Muscle layer of duodenum (tissue), 2 donors: ENCODE data around the gene SLC6A18.

Experiments used
- H3K27ac ChIP-seq: one replicate; pipeline ENCODE4 v1.7.0; 2013; ENCODE audit warnings: mild to moderate bottlenecking, low read length
- H3K27me3 ChIP-seq: one replicate; pipeline ENCODE4 v1.7.0; 2013; ENCODE audit warnings: low read depth, mild to moderate bottlenecking, control low read depth, low read length
- H3K36me3 ChIP-seq, 2 donors: one replicate each; pipeline ENCODE4 v1.7.0; 2013; ENCODE audit warnings: low read length in 2 of 2, control low read depth in 1 of 2, mild to moderate bottlenecking in 1 of 2; ENCODE audit not compliant: insufficient read depth in 2 of 2, control insufficient read depth in 1 of 2
- H3K4me1 ChIP-seq, 2 donors: one replicate each; pipeline ENCODE4 v1.7.0; 2013; ENCODE audit warnings: low read length in 2 of 2, mild to moderate bottlenecking in 2 of 2, control low read depth in 1 of 2, moderate library complexity in 1 of 2; ENCODE audit not compliant: insufficient read depth in 2 of 2, control insufficient read depth in 1 of 2
- H3K4me3 ChIP-seq, 2 donors: one replicate each; pipeline ENCODE4 v1.7.0; 2013; ENCODE audit warnings: low read length in 2 of 2, low read depth in 1 of 2, mild to moderate bottlenecking in 1 of 2
- H3K9me3 ChIP-seq, 2 donors: one replicate each; pipeline ENCODE4 v1.7.0; 2013; ENCODE audit warnings: low read length in 2 of 2, control low read depth in 1 of 2, mild to moderate bottlenecking in 1 of 2; ENCODE audit not compliant: control insufficient read depth in 1 of 2
- donor health status: healthy.

SLC6A18 gene, protein sequence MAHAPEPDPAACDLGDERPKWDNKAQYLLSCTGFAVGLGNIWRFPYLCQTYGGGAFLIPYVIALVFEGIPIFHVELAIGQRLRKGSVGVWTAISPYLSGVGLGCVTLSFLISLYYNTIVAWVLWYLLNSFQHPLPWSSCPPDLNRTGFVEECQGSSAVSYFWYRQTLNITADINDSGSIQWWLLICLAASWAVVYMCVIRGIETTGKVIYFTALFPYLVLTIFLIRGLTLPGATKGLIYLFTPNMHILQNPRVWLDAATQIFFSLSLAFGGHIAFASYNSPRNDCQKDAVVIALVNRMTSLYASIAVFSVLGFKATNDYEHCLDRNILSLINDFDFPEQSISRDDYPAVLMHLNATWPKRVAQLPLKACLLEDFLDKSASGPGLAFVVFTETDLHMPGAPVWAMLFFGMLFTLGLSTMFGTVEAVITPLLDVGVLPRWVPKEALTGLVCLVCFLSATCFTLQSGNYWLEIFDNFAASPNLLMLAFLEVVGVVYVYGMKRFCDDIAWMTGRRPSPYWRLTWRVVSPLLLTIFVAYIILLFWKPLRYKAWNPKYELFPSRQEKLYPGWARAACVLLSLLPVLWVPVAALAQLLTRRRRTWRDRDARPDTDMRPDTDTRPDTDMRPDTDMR

DNA sequence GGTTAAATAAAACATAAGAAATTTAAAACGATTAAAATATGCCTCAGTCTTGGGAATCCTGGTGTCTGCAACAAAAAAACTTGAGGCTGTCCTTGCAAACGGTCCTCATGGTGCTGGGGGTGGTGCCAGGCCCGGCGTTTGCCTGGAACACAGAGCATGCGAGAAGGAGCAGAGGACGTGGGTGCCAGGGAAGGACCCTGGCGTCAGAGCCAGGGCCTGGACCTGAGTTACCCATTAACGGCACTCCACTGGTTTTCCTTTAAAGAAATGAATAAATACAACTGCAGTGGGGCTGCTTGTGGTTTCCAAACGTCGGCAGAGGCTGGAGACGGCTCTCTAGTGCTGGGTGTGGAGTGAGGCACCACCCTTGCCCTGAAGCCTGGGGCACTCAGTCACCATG lies at the start of gene SLC6A18:
Gene SLC6A18 (plus strand): TSS at position 301 of the 400 bp plus-strand sequence. CDS start 97 bp downstream, at position 398.
- no peaks in the 10 kb centered on the region for H3K27me3 ChIP-seq

DNA sequence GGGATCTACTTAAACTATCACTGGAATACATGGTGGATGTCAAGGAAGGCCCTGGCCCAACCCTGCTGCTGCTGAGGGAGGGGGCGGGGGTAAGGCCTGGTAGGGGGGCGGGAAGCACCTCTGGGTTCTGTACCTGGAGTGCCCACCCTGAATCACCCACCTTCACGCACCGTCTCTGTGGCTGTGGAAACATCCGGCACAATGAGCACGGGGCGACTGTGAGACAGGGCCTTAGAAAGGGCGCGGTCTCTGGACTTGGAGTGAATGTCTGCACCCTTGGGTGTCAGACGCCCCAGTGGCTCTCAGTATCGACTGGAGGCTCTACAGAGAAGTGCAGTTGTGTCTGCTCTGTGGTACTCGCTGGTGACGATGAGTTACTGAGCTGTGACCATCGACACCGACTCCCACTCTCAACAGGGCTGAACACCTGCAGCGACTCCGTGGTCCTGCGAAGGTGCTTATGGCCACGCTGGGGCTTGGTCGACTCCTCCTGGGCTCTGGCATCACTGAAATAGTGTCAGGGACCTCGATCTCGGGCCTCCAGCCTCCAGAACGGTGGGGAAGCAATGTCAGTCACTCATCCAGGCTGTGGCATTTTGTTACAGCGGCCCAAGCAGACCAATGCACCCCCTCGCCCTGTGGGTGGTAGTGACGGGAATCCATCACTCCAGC lies 49.2 kb upstream of the SLC6A18 start:
- Histone ChIP-seq H3K27ac (no peak overlapping the region), H3K27me3 (no peaks in the 10 kb centered on the region), H3K9me3 (no peaks in the 10 kb centered on the region), H3K4me1 (peaks cover 0 to 3% of the 10 kb centered on the region in 2 donors), H3K4me3 (no peak overlapping the region), H3K36me3 (no peaks in the 10 kb centered on the region)

More for the DNA sequence above, at the start of gene SLC6A18:
- Histone ChIP-seq H3K4me3 (no peak within 1 kb of the TSS), H3K27ac (no peak within 1 kb of the TSS), H3K9me3 (no peaks in the 10 kb centered on the region), H3K4me1 (no peaks in the 10 kb centered on the region), H3K36me3 (no peaks in the 10 kb centered on the region)

DNA sequence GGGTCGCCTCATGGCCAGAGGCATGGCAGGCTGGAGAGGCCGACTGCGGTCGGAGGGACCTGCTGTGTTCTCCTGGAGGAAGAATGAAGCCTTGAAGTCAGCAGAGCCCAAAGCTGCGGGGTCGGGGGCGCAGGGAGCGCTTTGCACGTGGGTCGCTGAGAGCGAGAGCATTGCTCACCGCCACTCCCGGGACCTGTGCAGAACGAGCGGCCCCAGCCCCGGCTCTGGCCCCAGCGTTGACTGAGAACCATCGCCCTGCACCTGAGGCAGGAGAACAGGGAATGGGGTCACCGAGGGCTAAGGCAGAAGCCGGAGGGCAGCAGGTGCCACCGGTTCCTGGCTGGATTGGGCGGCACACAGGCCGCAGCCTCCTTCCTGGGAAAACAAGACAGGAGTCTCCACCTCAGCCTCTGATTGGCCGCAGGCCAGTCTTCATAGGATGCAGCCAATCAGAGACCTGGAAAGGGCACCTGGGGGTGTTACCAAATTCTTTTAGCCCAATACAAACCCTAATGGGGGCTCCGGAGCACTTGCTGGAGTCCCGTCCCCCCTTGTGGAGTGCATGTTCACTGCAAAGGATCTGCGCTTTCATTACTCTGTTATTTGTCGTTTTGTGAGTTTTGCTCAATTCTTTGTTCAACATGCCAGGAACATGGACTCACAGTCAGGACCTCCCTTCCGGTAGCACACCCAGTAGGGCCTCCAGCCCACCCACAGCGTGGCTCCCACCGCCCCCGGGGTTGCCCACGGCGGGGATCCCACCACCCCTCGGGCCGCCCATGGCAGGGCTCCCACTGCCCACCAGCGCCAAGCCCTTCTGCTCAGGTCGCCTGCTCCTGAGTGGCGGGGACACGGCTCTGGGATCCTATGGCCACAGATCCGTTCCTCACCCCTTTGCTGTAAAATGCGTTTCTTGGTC lies 48.4 kb upstream of the SLC6A18 start:
- H3K27ac ChIP-seq = no peak overlapping the region
- no peaks in the 10 kb centered on the region for H3K9me3 ChIP-seq
- H3K27me3 ChIP-seq = no peaks in the 10 kb centered on the region
- H3K4me3 ChIP-seq = no peak overlapping the region
- peaks cover 0 to 3% of the 10 kb centered on the region in 2 donors for H3K4me1 ChIP-seq
- no peaks in the 10 kb centered on the region for H3K36me3 ChIP-seq

DNA sequence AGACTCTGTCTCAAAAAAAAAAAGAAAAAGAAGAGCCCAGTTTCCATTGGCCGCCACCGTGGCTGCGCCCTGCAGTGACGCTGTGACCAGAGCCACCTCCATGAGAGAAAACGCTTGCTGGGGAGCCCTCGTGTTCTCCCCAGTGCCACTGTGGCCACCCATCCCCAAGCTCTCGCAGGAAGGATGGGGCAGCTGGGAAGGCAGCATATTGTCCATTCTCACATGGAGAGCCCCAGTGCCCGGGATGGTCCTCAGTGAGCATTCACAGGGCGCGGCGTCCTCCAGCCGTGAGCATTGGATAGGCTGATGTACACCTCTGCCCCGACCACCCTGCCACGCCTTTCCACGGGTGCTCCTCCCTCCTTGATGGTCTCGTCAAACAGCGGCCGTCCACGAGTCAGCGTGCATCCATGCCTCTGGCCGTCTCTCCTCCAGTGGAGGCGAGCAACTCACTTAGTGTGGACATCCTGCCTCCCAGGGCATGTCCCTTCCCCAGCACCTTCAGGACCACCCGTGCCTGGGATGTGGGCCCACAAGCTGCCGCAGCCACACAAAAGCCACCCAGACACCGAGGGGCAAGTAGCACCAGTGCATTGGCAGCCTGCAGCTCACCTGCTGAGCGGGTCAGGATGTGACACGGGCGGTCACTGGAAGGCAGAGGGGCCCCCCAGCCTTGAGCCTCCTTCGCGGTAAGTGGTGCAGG lies 47.2 kb upstream of the SLC6A18 start:
- Histone ChIP-seq H3K4me3 (no peak overlapping the region), H3K4me1 (peaks cover 0 to 3% of the 10 kb centered on the region in 2 donors), H3K27me3 (no peaks in the 10 kb centered on the region), H3K9me3 (no peaks in the 10 kb centered on the region), H3K27ac (no peak overlapping the region), H3K36me3 (no peaks in the 10 kb centered on the region)

DNA sequence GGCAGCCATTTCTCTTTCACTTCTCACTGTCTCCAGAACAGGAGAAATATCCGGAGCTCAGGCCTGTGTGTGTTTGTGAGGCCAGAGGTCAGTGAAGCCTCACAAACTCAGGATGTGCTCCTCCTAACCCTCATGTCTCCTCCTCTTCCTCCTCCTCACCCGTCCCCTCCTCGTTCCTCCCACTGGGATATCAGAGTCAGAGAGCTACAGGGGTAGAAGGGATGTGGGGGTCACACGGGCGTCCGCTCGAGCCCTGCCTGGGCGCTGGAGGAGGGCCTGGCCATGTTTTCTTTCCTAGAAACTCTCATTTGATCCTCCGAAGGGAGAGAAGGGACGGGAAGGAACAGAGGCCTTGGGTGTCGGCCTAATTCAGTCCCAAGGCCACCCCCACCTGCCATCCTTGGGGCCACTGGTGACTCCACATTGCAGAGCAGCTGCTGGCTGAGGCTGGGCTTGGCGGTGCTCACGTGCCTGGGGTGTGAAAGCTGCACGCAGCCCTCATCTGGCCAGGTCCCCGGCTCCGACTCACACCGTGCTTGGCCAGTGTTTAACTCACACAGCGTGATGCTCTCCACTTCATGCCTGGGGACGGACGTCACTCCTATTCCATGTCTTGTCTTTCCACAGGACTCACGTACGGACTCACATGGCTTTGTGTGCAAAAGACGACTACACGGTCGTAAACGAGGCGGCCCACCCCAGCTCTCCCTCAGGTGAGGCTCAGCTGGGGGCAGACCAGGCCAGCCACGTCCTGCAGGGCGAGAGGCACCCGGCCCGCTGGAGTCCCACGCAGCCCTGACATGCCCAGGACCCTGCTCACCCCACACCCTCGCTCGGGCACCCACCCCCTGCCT lies 46.4 kb upstream of the SLC6A18 start:
- Histone ChIP-seq H3K27me3 (no peaks in the 10 kb centered on the region), H3K27ac (no peak overlapping the region), H3K36me3 (no peaks in the 10 kb centered on the region), H3K4me3 (no peak overlapping the region), H3K9me3 (no peaks in the 10 kb centered on the region), H3K4me1 (peaks cover 0 to 3% of the 10 kb centered on the region in 2 donors)

DNA sequence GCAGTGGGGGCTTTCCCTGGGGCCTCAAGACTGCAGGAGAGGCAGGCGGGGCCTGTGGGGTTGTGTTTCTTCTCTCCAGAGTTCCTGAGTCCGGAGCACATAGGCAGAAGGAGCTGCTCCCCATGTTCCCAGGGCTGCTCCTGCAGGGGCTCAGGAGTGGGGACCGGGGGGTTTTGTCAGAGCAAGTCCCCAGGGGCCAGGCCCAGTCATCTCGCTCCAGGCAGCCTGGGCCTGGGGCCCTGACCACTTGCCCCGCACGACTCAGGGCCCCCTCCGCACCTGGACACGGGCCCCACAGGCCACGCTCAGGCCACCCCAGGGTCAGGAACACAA lies 45.8 kb upstream of the SLC6A18 start:
- H3K27me3 ChIP-seq = no peaks in the 10 kb centered on the region
- no peak overlapping the region for H3K4me3 ChIP-seq
- H3K27ac ChIP-seq = no peak overlapping the region
- no peaks in the 10 kb centered on the region for H3K36me3 ChIP-seq
- H3K9me3 ChIP-seq = no peaks in the 10 kb centered on the region
- H3K4me1 ChIP-seq = no peaks in the 10 kb centered on the region

DNA sequence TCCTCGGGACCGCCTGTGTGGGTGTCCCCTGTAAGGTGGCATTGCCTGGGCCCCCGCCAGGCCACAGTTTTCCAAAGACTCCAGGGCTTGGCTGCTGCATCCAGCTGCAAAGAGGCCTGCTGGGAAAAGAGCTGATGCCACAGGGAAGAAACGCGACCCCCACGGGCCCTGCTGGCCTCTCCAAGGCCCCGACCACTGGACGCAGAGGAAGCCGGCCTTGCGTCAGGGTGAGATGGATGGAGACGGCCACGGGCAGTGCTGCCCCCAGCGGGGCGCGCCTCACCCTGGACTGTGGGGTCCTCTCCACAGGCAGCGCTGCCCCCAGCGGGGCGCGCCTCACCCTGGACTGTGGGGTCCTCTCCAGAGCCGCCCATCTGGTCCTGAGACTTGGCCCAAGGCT lies 45.1 kb upstream of the SLC6A18 start:
- no peak overlapping the region for H3K27ac ChIP-seq
- peaks cover 0 to 5% of the 10 kb centered on the region in 2 donors for H3K4me1 ChIP-seq
- H3K27me3 ChIP-seq = no peaks in the 10 kb centered on the region
- no peak overlapping the region for H3K4me3 ChIP-seq
- no peaks in the 10 kb centered on the region for H3K36me3 ChIP-seq
- no peaks in the 10 kb centered on the region for H3K9me3 ChIP-seq

DNA sequence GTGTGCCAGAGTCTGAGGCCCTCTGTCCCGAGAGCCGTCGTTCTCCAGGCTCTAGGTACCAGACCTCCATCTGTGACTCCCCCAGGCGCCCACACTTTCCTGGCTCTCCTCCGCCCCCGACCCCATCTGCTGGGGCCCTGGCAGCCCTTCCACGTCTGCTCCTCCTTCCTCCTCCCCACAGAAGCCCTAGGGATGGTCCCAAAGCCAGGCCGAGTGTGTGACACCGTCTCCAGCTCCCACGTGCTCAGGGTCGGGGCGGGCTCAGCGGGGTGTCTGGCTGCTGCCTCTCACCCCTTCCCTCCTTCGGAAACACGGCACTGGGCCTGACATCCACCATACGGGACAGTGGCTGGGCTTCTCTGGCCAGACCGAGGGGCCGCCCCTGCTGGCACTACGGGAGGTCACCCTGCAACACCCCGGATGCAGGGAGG lies 44.3 kb upstream of the SLC6A18 start:
- no peaks in the 10 kb centered on the region for H3K36me3 ChIP-seq
- H3K27me3 ChIP-seq = no peaks in the 10 kb centered on the region
- H3K4me1 ChIP-seq = peaks cover 0 to 6% of the 10 kb centered on the region in 2 donors
- H3K9me3 ChIP-seq = no peaks in the 10 kb centered on the region
- no peak overlapping the region for H3K27ac ChIP-seq
- H3K4me3 ChIP-seq = no peak overlapping the region

DNA sequence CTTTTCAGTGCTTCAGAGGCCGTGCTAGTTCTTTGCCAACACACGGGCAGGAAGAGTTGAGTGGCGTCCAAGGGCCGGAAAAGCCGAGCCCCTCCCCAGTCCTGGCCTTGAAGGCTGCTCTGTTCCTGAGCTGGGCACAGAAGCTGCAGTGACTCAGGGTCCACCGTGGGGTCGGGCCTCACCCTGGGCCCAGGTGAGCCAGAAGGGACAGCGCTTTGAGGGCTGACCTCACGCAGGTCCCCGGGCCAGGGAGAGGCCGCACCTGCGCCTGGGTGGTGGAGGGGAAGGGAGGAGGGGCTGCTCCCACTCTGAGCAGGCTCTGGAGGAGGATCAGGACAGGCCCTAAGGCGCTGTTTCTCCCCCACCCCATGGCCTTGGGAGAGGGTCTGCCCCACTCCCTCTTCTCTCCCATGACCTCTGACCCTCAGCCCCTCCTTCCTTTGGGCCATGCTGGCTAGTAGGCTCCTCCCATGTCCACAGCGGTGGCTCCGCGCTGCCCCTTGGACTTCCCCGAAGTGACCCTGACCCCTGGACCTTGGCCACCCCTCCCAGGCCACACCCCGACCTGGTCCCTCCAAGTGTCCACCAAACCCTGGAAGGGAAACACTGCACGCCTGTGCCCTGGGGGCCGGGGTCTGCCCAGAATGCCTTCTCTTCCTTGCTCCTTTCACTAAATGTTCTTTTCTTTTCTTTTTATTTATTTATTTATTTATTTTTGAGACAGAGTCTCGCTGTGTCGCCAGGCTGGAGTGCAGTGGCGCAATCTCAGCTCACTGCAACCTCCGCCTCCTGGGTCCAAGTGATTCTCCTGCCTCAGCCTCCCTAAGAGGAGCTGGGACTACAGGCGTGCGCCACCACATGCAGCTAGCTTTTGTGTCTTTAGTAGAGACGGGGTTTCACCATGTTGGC lies 43.5 kb upstream of the SLC6A18 start:
- Histone ChIP-seq H3K9me3 (no peaks in the 10 kb centered on the region), H3K36me3 (no peaks in the 10 kb centered on the region), H3K4me1 (peaks cover 0 to 6% of the 10 kb centered on the region in 2 donors), H3K4me3 (no peak overlapping the region), H3K27ac (no peak overlapping the region), H3K27me3 (no peaks in the 10 kb centered on the region)
